GM18517 (cell line): ENCODE results near the gene TRIM28.

ENCODE experiments used
- ATAC-seq: cut with Tn5 transposase; IDR thresholded peaks from one replicate; pipeline ENCODE4 v1.9.1; 2021; ENCODE audit warnings: mild to moderate bottlenecking, moderate library complexity; ENCODE audit not compliant: unreplicated experiment

The TRIM28 gene

GRCh38 chr19:58559275-58560006, 15.6 kb downstream of the TRIM28 start:
- peak; percentile 17 for ATAC-seq

GRCh38 chr19:58560007-58560887, 16.4 kb downstream of the TRIM28 start:
- no peak for ATAC-seq

GRCh38 chr19:58560921-58561320, 17.1 kb downstream of the TRIM28 start:
- ATAC-seq, result no peak

- no peak for ATAC-seq
These were observed 17.7 kb downstream of the TRIM28 start for GRCh38 chr19:58561373-58562121.

GRCh38 chr19:58562122-58563033, 18.5 kb downstream of the TRIM28 start:
- no peak for ATAC-seq

GRCh38 chr19:58563034-58563573, 19.2 kb downstream of the TRIM28 start:
- ATAC-seq, result no peak

GRCh38 chr19:58563823-58564222, 20.0 kb downstream of the TRIM28 start:
- ATAC-seq, result no peak

- no peak for ATAC-seq
These were observed 23.1 kb downstream of the TRIM28 start for GRCh38 chr19:58566989-58567388.

- no peak for ATAC-seq
These were observed 24.7 kb downstream of the TRIM28 start for GRCh38 chr19:58568453-58569130.

GRCh38 chr19:58569191-58569942, 25.5 kb downstream of the TRIM28 start:
- no peak for ATAC-seq

- ATAC-seq, result no peak
These were observed 26.2 kb downstream of the TRIM28 start for GRCh38 chr19:58569943-58570670.

- no peak for ATAC-seq
These were observed 27.1 kb downstream of the TRIM28 start for GRCh38 chr19:58570770-58571574.

- no peak for ATAC-seq
These were observed 27.7 kb downstream of the TRIM28 start for GRCh38 chr19:58571575-58571947.

GRCh38 chr19:58572026-58572817, 28.4 kb downstream of the TRIM28 start:
- no peak for ATAC-seq

GRCh38 chr19:58572818-58573657, 29.2 kb downstream of the TRIM28 start, which contains the start of gene MZF1:
Gene MZF1, minus strand, starts transcription at chr19:58573335. Its CDS starts 1,946 bp downstream, at chr19:58571389.
- peak; percentile 54 for ATAC-seq
